SK-N-SH (cell line): ENCODE data around the gene DSEL. TPM values are rescaled to one million over a fixed set of nuclear protein-coding genes. Genes with fewer than 3 reads are reported as not detected.

Source experiments
- CTCF ChIA-PET: fragments of 300-600, 350-600 bp; formaldehyde crosslinking; extraction: SDS; loops from one replicate; lab custom pipeline; 2021; lab: Yijun Ruan, JAX
- POLR2A ChIA-PET: fragments of 350-600 bp; sonication (Branson Sonifier 250); formaldehyde crosslinking; extraction: SDS; loops from one replicate; lab custom pipeline; 2020; ENCODE audit warnings: antibody characterized with exemption, inconsistent platforms; lab: Yijun Ruan, JAX
- DNase-seq: peaks from one replicate; pipeline ENCODE4 v3.0.0; 2012
- H2AFZ ChIP-seq: fragments of 200-600 bp; sonication (generic); 2 replicates; pipeline ENCODE4 v1.8.1; 2016; ENCODE audit warnings: antibody characterized with exemption, mild to moderate bottlenecking, low read depth
- H3F3A ChIP-seq: fragments of 200-600 bp; sonication (generic); replicated peaks from 2 replicates; pipeline ENCODE3; 2016; ENCODE audit warnings: antibody characterized with exemption, mild to moderate bottlenecking; ENCODE audit not compliant: insufficient read depth
- H3K27ac ChIP-seq, 2 experiments: fragments of 200-500 bp in 1 of 2; fragments of 200-600 bp in 1 of 2; sonication (Bioruptor generic) in 1 of 2; sonication (generic), shearing (Covaris generic) in 1 of 2; 2 replicates each; pipeline versions ENCODE4 v1.5.1 to v1.6.1; 2014 to 2016; ENCODE audit warnings: low read depth in 2 of 2, inconsistent platforms in 1 of 2, low read length in 1 of 2, mild to moderate bottlenecking in 1 of 2, mixed read lengths in 1 of 2
- H3K27me3 ChIP-seq: fragments of 200-600 bp; sonication (generic), shearing (Covaris generic); 2 replicates; pipeline ENCODE4 v1.6.1; 2016; ENCODE audit warnings: mixed run types; ENCODE audit not compliant: insufficient read depth
- H3K36me3 ChIP-seq, 2 experiments: fragments of 200-500 bp in 1 of 2; fragments of 200-600 bp in 1 of 2; sonication (Bioruptor generic) in 1 of 2; sonication (generic) in 1 of 2; replicated peaks in 1 of 2; 2 replicates each; pipeline versions ENCODE3 to v1.5.1; 2014 to 2016; ENCODE audit warnings: low read length in 1 of 2, mild to moderate bottlenecking in 1 of 2; ENCODE audit not compliant: insufficient read depth in 2 of 2, control insufficient read depth in 1 of 2
- H3K4me1 ChIP-seq, 2 experiments: fragments of 200-500 bp in 1 of 2; fragments of 200-600 bp in 1 of 2; sonication (Bioruptor generic) in 1 of 2; sonication (generic), shearing (Covaris generic) in 1 of 2; 2 replicates each; pipeline versions ENCODE4 v1.5.1 to v1.6.1; 2014 to 2016; ENCODE audit warnings: low read depth in 1 of 2, low read length in 1 of 2, mixed run types in 1 of 2; ENCODE audit not compliant: insufficient read depth in 2 of 2, control insufficient read depth in 1 of 2
- H3K4me2 ChIP-seq: fragments of 200-600 bp; sonication (generic), shearing (Covaris generic); 2 replicates; pipeline ENCODE4 v1.6.1; 2017; ENCODE audit warnings: mixed run types
- H3K4me3 ChIP-seq, 2 experiments: fragments of 200-500 bp in 1 of 2; fragments of 200-600 bp in 1 of 2; sonication (Bioruptor generic) in 1 of 2; sonication (generic), shearing (Covaris generic) in 1 of 2; 2 replicates each; pipeline versions ENCODE4 v1.5.1 to v1.8.1; 2014 to 2016; ENCODE audit warnings: low read depth in 2 of 2, inconsistent platforms in 1 of 2, low read length in 1 of 2, mild to moderate bottlenecking in 1 of 2, mixed read lengths in 1 of 2, moderate library complexity in 1 of 2
- H3K79me2 ChIP-seq: fragments of 200-600 bp; sonication (generic); 2 replicates; pipeline ENCODE4 v1.8.1; 2017; ENCODE audit warnings: mild to moderate bottlenecking; ENCODE audit not compliant: insufficient read depth
- H3K9ac ChIP-seq: fragments of 200-600 bp; sonication (generic); 2 replicates; pipeline ENCODE4 v1.6.1; 2017; ENCODE audit warnings: mixed run types
- H3K9me2 ChIP-seq: fragments of 200-600 bp; sonication (generic); 2 replicates; pipeline ENCODE4 v1.6.1; 2017; ENCODE audit warnings: mixed run types
- H3K9me3 ChIP-seq: fragments of 200-600 bp; sonication (generic); 2 replicates; pipeline ENCODE4 v1.6.1; 2017; ENCODE audit warnings: mixed run types, mild to moderate bottlenecking, moderate library complexity
- H4K20me1 ChIP-seq: fragments of 200-600 bp; sonication (generic); 2 replicates; pipeline ENCODE4 v1.6.1; 2017; ENCODE audit warnings: mild to moderate bottlenecking, mixed run types; ENCODE audit not compliant: insufficient read depth
- CHD2 ChIP-seq: fragments of 150-350 bp; IDR thresholded peaks from 2 replicates; pipeline ENCODE4 v1.6.1; 2018; ENCODE audit warnings: low read length; ENCODE audit not compliant: partially characterized antibody
- FOXM1 ChIP-seq: IDR thresholded peaks from 2 replicates; pipeline ENCODE4 v1.4.0; 2012; ENCODE audit warnings: low read depth, mild to moderate bottlenecking
- GABPA ChIP-seq: IDR thresholded peaks from 2 replicates; pipeline ENCODE4 v1.4.0; 2012; ENCODE audit warnings: low read depth, mild to moderate bottlenecking
- JUND ChIP-seq: IDR thresholded peaks from 2 replicates; pipeline ENCODE4 v1.4.0; 2012
- RAD21 ChIP-seq: IDR thresholded peaks from 2 replicates; pipeline ENCODE4 v1.6.1; 2012; ENCODE audit warnings: mild to moderate bottlenecking, low read length
- RXRA ChIP-seq: IDR thresholded peaks from 2 replicates; pipeline ENCODE4 v1.4.0; 2012; ENCODE audit warnings: low read depth, mild to moderate bottlenecking, borderline replicate concordance
- SMC3 ChIP-seq: IDR thresholded peaks from 2 replicates; pipeline ENCODE4 v1.6.1; 2012; ENCODE audit warnings: low read depth, low read length, improper control_type of control experiment
- TCF12 ChIP-seq: IDR thresholded peaks from 2 replicates; pipeline ENCODE4 v1.4.0; 2012
- TEAD4 ChIP-seq: IDR thresholded peaks from 2 replicates; pipeline ENCODE4 v1.4.0; 2012; ENCODE audit warnings: mild to moderate bottlenecking, borderline replicate concordance; ENCODE audit not compliant: insufficient read depth
- YY1 ChIP-seq: IDR thresholded peaks from 2 replicates; pipeline ENCODE4 v1.4.0; 2012; ENCODE audit warnings: low read depth, mild to moderate bottlenecking
- WGBS: methylation state at CpG from one replicate; pipeline ENCODE4 v1.1.6; 2017; ENCODE audit warnings: low lambda C conversion rate; 5-methylcytosine and 5-hydroxymethylcytosine counted together
- polyA plus RNA-seq, 3 experiments: library from polyadenylated mRNA; depleted of rRNA; stranded (reverse); fragments of >200 nt; gene quantifications; 2 replicates each; pipeline ENCODE4 v1.2.3, GENCODE V29; 2012
- TF ChIP-seq, protein P1 (sequence below): IDR thresholded peaks from 2 replicates; pipeline ENCODE4 v1.6.1; 2012; ENCODE audit warnings: mild to moderate bottlenecking, low read depth, low read length, moderate library complexity

Gene DSEL
- polyA plus RNA-seq, 1 of the 3 experiments (the other 2 are of a cell fraction): 3.3 TPM

- POLR2A ChIA-PET: no interaction called here
- H3K27ac ChIP-seq: no peak overlapping the region
- CTCF ChIA-PET: interaction anchor here (1.2 kb wide), 1 partner anchor 1104 kb away, joined by 3 read pairs; no protein-coding TSS in a partner anchor
Observed at GRCh38 chr18:67518566-67518965, 2.0 kb upstream of the DSEL start.

DNA sequence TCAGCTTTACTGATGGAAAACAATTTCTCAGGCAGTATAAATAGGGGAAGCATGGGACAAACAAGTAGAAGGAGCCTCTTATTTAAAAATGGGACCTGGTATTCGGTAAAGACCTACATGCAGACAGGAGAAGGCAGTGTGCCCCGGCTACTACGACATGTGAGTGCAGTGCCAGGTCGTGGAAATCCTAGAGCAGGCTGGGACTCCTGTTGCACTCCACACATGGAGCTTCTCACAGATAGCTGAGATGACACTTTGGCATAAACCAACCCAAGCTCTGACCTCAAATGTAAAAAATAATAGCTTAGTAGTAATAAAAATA, 885 bp upstream of the DSEL start:
- peaks cover 6% of the 10 kb centered on the region for H3F3A ChIP-seq
- 33% methylated on average over 4 of the region's 4 CpGs for WGBS
- peak overlapping the region; percentile 74 for H2AFZ ChIP-seq
- POLR2A ChIA-PET: interaction anchor here (1.3 kb wide), 1 partner anchor 10 kb away, joined by 10 read pairs; no protein-coding TSS in a partner anchor
- DNase-seq: no peak
- H3K27ac ChIP-seq: peak overlapping the region; percentile 72 to 79
- peak overlapping the region; percentile 60 to 84 for H3K4me3 ChIP-seq
- H3K4me1 ChIP-seq: peaks cover 12% of the 10 kb centered on the region in 2 experiments; a peak in 3 of 4 replicates
- CTCF ChIA-PET: interaction anchor here (1.1 to 4.3 kb wide), 2 partner anchors 11 to 1144 kb away, joined by 3 to 51 read pairs; no protein-coding TSS in a partner anchor
- peak overlapping the region; percentile 75 for H3K4me2 ChIP-seq
- H3K9ac ChIP-seq: peak overlapping the region; percentile 65
- H4K20me1 ChIP-seq: peaks cover 24% of the 10 kb centered on the region; the same call in 1 of the 2 replicates
- H3K9me2 ChIP-seq: no peaks in the 10 kb centered on the region
- no peaks in the 10 kb centered on the region for H3K27me3 ChIP-seq
- H3K79me2 ChIP-seq: peaks cover 40% of the 10 kb centered on the region
- peaks cover 0 to 14% of the 10 kb centered on the region in 2 experiments for H3K36me3 ChIP-seq
- H3K9me3 ChIP-seq: no peaks in the 10 kb centered on the region
- no peak for TF ChIP-seq CHD2
- no peak for TF ChIP-seq RXRA
- TF ChIP-seq, protein P1, sequence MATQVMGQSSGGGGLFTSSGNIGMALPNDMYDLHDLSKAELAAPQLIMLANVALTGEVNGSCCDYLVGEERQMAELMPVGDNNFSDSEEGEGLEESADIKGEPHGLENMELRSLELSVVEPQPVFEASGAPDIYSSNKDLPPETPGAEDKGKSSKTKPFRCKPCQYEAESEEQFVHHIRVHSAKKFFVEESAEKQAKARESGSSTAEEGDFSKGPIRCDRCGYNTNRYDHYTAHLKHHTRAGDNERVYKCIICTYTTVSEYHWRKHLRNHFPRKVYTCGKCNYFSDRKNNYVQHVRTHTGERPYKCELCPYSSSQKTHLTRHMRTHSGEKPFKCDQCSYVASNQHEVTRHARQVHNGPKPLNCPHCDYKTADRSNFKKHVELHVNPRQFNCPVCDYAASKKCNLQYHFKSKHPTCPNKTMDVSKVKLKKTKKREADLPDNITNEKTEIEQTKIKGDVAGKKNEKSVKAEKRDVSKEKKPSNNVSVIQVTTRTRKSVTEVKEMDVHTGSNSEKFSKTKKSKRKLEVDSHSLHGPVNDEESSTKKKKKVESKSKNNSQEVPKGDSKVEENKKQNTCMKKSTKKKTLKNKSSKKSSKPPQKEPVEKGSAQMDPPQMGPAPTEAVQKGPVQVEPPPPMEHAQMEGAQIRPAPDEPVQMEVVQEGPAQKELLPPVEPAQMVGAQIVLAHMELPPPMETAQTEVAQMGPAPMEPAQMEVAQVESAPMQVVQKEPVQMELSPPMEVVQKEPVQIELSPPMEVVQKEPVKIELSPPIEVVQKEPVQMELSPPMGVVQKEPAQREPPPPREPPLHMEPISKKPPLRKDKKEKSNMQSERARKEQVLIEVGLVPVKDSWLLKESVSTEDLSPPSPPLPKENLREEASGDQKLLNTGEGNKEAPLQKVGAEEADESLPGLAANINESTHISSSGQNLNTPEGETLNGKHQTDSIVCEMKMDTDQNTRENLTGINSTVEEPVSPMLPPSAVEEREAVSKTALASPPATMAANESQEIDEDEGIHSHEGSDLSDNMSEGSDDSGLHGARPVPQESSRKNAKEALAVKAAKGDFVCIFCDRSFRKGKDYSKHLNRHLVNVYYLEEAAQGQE: no peak
- TF ChIP-seq GABPA: no peak
- TF ChIP-seq TCF12: no peak
- TF ChIP-seq FOXM1: no peak
- no peak for TF ChIP-seq RAD21
- TF ChIP-seq YY1: no peak

More at GRCh38 chr18:67518566-67518965, 2.0 kb upstream of the DSEL start:
- no peaks in the 10 kb centered on the region for H3K9me3 ChIP-seq
- no peak for DNase-seq
- H3K4me3 ChIP-seq: no peak overlapping the region
- peaks cover 9 to 12% of the 10 kb centered on the region in 2 experiments; a peak in 3 of 4 replicates for H3K4me1 ChIP-seq
- H2AFZ ChIP-seq: no peak overlapping the region
- TF ChIP-seq YY1 (no peak), JUND (no peak), SMC3 (no peak), TEAD4 (no peak)
- H3K9me2 ChIP-seq: no peaks in the 10 kb centered on the region
- WGBS: 92% methylated on average over 5 of the region's 5 CpGs
- H3K79me2 ChIP-seq: peaks cover 29% of the 10 kb centered on the region
- peaks cover 0 to 3% of the 10 kb centered on the region in 2 experiments for H3K36me3 ChIP-seq
- no peak overlapping the region for H3K4me2 ChIP-seq
- H3K27me3 ChIP-seq: no peaks in the 10 kb centered on the region
- peaks cover 18% of the 10 kb centered on the region; the same call in 1 of the 2 replicates for H4K20me1 ChIP-seq
- H3F3A ChIP-seq: peaks cover 6% of the 10 kb centered on the region
- no peak overlapping the region for H3K9ac ChIP-seq
